Mammary epithelial cell (primary cell): Measurements from ENCODE around the gene RNF223.

Experiments
- EZH2 ChIP-seq: IDR thresholded peaks from 2 replicates; pipeline ENCODE4 v1.6.1; 2012; ENCODE audit warnings: low read length, inconsistent platforms, borderline replicate concordance
- TF ChIP-seq, protein P1 (sequence below), 2 donors: IDR thresholded peaks in 1 of 2; conservative IDR thresholded peaks in 1 of 2; 2 replicates each; pipeline ENCODE4 v1.5.1; 2011 to 2012; ENCODE audit warnings: inconsistent platforms in 2 of 2, low read length in 2 of 2, mild to moderate bottlenecking in 2 of 2, control low read depth in 1 of 2, low read depth in 1 of 2; ENCODE audit not compliant: insufficient read depth in 1 of 2; ENCODE audit errors: extremely low read depth in 1 of 2

DNA sequence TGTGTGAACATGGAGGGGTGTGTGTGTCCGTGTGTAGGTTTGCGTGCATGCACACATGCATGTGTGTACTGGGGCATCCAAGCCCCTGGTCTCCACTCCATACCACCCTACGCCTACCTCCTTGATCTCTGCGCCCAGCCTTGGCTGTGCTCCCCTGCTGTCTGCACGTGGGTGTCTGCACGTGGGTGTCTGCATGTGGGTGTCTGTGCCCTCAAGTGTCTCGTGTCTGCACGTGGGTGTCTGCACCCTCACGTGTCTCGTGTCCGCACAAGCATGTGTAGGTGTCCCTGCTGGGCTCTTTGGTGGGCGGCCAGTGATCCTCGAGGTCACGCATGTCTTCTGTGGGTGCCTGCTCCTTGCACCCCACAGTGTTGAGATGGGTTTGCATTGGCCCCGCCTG lies 21.1 kb downstream of the RNF223 start:
- TF ChIP-seq, protein P1, sequence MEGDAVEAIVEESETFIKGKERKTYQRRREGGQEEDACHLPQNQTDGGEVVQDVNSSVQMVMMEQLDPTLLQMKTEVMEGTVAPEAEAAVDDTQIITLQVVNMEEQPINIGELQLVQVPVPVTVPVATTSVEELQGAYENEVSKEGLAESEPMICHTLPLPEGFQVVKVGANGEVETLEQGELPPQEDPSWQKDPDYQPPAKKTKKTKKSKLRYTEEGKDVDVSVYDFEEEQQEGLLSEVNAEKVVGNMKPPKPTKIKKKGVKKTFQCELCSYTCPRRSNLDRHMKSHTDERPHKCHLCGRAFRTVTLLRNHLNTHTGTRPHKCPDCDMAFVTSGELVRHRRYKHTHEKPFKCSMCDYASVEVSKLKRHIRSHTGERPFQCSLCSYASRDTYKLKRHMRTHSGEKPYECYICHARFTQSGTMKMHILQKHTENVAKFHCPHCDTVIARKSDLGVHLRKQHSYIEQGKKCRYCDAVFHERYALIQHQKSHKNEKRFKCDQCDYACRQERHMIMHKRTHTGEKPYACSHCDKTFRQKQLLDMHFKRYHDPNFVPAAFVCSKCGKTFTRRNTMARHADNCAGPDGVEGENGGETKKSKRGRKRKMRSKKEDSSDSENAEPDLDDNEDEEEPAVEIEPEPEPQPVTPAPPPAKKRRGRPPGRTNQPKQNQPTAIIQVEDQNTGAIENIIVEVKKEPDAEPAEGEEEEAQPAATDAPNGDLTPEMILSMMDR (conservative IDR thresholded peaks at IDR 0.05 in 1 of 2, IDR thresholded peaks at IDR 0.05 in 1 of 2; ENCODE audit: extremely low read depth in 1 of 2, insufficient read depth in 1 of 2, low read depth in 1 of 2, low read length in 2 of 2), result no peak
- TF ChIP-seq EZH2, result no peak
